ENCODE measurements around the gene BORCS5.

BORCS5 gene

GRCh38 chr12:12353276-12353675 lies 3.6 kb upstream of the BORCS5 start:
- DNase-seq (ENCODE audit: low spot score) (no peak), FAIRE-seq (no peak)

- DNase-seq (ENCODE audit: low spot score) = no peak
- no peak for FAIRE-seq
Measured at GRCh38 chr12:12353807-12354206, 3.1 kb upstream of the BORCS5 start.

- no peak for FAIRE-seq
- no peak for DNase-seq (ENCODE audit: low spot score)
Measured at GRCh38 chr12:12356467-12356895, 397 bp upstream of the BORCS5 start.

- DNase-seq (ENCODE audit: low spot score) (no peak), FAIRE-seq (no peak)
Measured at GRCh38 chr12:12357719-12358461, 1.0 kb downstream of the BORCS5 start.

GRCh38 chr12:12358528-12358927 lies 1.6 kb downstream of the BORCS5 start:
- DNase-seq (ENCODE audit: low spot score) = no peak
- FAIRE-seq = no peak

- FAIRE-seq = no peak
- no peak for DNase-seq (ENCODE audit: low spot score)
Measured at GRCh38 chr12:12364787-12365445, 8.0 kb downstream of the BORCS5 start.

- no peak for FAIRE-seq
- DNase-seq (ENCODE audit: low spot score) = no peak
Measured at GRCh38 chr12:12365446-12365802, 8.5 kb downstream of the BORCS5 start.

GRCh38 chr12:12365931-12366431 lies 9.1 kb downstream of the BORCS5 start:
- FAIRE-seq (no peak), DNase-seq (ENCODE audit: low spot score) (no peak)

- no peak for FAIRE-seq
- DNase-seq (ENCODE audit: low spot score) = no peak
Measured at GRCh38 chr12:12366701-12367481, 10.0 kb downstream of the BORCS5 start.

- DNase-seq (ENCODE audit: low spot score) (no peak), FAIRE-seq (no peak)
Measured at GRCh38 chr12:12367482-12367998, 10.7 kb downstream of the BORCS5 start.

GRCh38 chr12:12372946-12373722 lies 16.3 kb downstream of the BORCS5 start:
- no peak for FAIRE-seq
- no peak for DNase-seq (ENCODE audit: low spot score)

- no peak for FAIRE-seq
Measured at GRCh38 chr12:12376646-12377448, 20.0 kb downstream of the BORCS5 start.

GRCh38 chr12:12378616-12379015 lies 21.7 kb downstream of the BORCS5 start:
- FAIRE-seq (peak; percentile 5), DNase-seq (ENCODE audit: low spot score) (no peak)

More at GRCh38 chr12:12376646-12377448, 20.0 kb downstream of the BORCS5 start:
- peak; percentile 76 for DNase-seq (ENCODE audit: low spot score)

- FAIRE-seq (no peak), DNase-seq (ENCODE audit: low spot score) (no peak)
Measured at GRCh38 chr12:12379831-12380730, 23.2 kb downstream of the BORCS5 start.

GRCh38 chr12:12380949-12381593 lies 24.2 kb downstream of the BORCS5 start:
- DNase-seq (ENCODE audit: low spot score) (no peak), FAIRE-seq (no peak)

GRCh38 chr12:12381982-12382381 lies 25.1 kb downstream of the BORCS5 start:
- FAIRE-seq = no peak
- no peak for DNase-seq (ENCODE audit: low spot score)

GRCh38 chr12:12384571-12385340 lies 27.9 kb downstream of the BORCS5 start:
- FAIRE-seq = no peak

GRCh38 chr12:12387501-12387900 lies 30.6 kb downstream of the BORCS5 start:
- no peak for FAIRE-seq

More at GRCh38 chr12:12384571-12385340, 27.9 kb downstream of the BORCS5 start:
- DNase-seq (ENCODE audit: low spot score) = no peak

More at GRCh38 chr12:12387501-12387900, 30.6 kb downstream of the BORCS5 start:
- no peak for DNase-seq (ENCODE audit: low spot score)
